ENCODE results near the gene RNF31.

The RNF31 gene

GRCh38 chr14:24116128-24116814 lies 31.0 kb upstream of the RNF31 start:
- no peak for DNase-seq

- no peak for DNase-seq
These were observed 30.1 kb upstream of the RNF31 start for GRCh38 chr14:24117179-24117578.

GRCh38 chr14:24119691-24120090 lies 27.6 kb upstream of the RNF31 start:
- no peak for DNase-seq

GRCh38 chr14:24121210-24121609 lies 26.1 kb upstream of the RNF31 start:
- no peak for DNase-seq

- DNase-seq: no peak
These were observed 24.9 kb upstream of the RNF31 start for GRCh38 chr14:24122416-24122815.

GRCh38 chr14:24122898-24123297 lies 24.4 kb upstream of the RNF31 start:
- DNase-seq: no peak

GRCh38 chr14:24123424-24124417 lies 23.6 kb upstream of the RNF31 start:
- DNase-seq: no peak

- no peak for DNase-seq
These were observed 20.4 kb upstream of the RNF31 start for GRCh38 chr14:24126939-24127338.

- DNase-seq: no peak
These were observed 19.6 kb upstream of the RNF31 start for GRCh38 chr14:24127673-24128072.

- DNase-seq: no peak
These were observed 17.8 kb upstream of the RNF31 start for GRCh38 chr14:24129410-24129998.

GRCh38 chr14:24130380-24130716 lies 16.9 kb upstream of the RNF31 start, which contains the start of gene FITM1:
Gene FITM1 (plus strand): TSS chr14:24130659. CDS start chr14:24131564, 905 bp downstream.
- DNase-seq: no peak

- DNase-seq: no peak
These were observed 16.4 kb upstream of the RNF31 start for GRCh38 chr14:24130717-24131548.

- DNase-seq: no peak
These were observed 15.7 kb upstream of the RNF31 start for GRCh38 chr14:24131549-24131966.

GRCh38 chr14:24132061-24132685 lies 15.1 kb upstream of the RNF31 start:
- peak; percentile 35 for DNase-seq

- DNase-seq: no peak
These were observed 14.3 kb upstream of the RNF31 start for GRCh38 chr14:24132976-24133375.

- DNase-seq: no peak
These were observed 13.6 kb upstream of the RNF31 start for GRCh38 chr14:24133735-24134134.

GRCh38 chr14:24135584-24135833 lies 11.8 kb upstream of the RNF31 start:
- DNase-seq: peak; percentile 75

GRCh38 chr14:24135834-24136683 lies 11.2 kb upstream of the RNF31 start, which contains the start of gene PSME1:
Gene PSME1 (plus strand): TSS chr14:24136194. CDS start chr14:24136263, 69 bp downstream.
- peak; percentile 80 for DNase-seq

- no peak for DNase-seq
These were observed 10.4 kb upstream of the RNF31 start for GRCh38 chr14:24136684-24137528.
